Medulla oblongata (tissue), 1 donor: ENCODE results near the gene NPM3.
"Not testable (repeated sequence)": the region's sequence is repeated elsewhere in the genome, so short reads cannot be mapped to it uniquely, and the experiment has no call there.

Experiments used
- DNase-seq: peaks from one replicate; pipeline ENCODE4 v3.0.0-alpha.2; 2015; ENCODE audit errors: extremely low spot score

NPM3 gene

GRCh38 chr10:101807158-101807557, 23.9 kb upstream of the NPM3 start:
- no peak for DNase-seq

GRCh38 chr10:101803511-101803910, 20.3 kb upstream of the NPM3 start:
- no peak for DNase-seq

GRCh38 chr10:101797403-101798059, 14.3 kb upstream of the NPM3 start:
- no peak for DNase-seq

GRCh38 chr10:101793526-101793925, 10.3 kb upstream of the NPM3 start:
- DNase-seq: no peak

GRCh38 chr10:101789686-101790085, 6.4 kb upstream of the NPM3 start:
- DNase-seq: no peak

GRCh38 chr10:101789231-101789630, 6.0 kb upstream of the NPM3 start:
- not testable (repeated sequence) for DNase-seq

- no peak for DNase-seq
These were observed 2.6 kb upstream of the NPM3 start for GRCh38 chr10:101785801-101786200.

- no peak for DNase-seq
These were observed 1.3 kb upstream of the NPM3 start for GRCh38 chr10:101784558-101784957.

GRCh38 chr10:101783736-101784118, 481 bp upstream of the NPM3 start:
- DNase-seq: no peak

GRCh38 chr10:101781984-101782810, 1.0 kb downstream of the NPM3 start:
- DNase-seq: no peak

- no peak for DNase-seq
These were observed 1.6 kb downstream of the NPM3 start for GRCh38 chr10:101781655-101781983.

- DNase-seq: peak; percentile 76
These were observed 2.2 kb downstream of the NPM3 start for GRCh38 chr10:101780818-101781654.

- no peak for DNase-seq
These were observed 2.9 kb downstream of the NPM3 start for GRCh38 chr10:101780187-101780817.

- DNase-seq: peak; percentile 73
These were observed 3.6 kb downstream of the NPM3 start for GRCh38 chr10:101779544-101780186.

GRCh38 chr10:101778781-101779543, 4.3 kb downstream of the NPM3 start:
- DNase-seq: no peak

- DNase-seq: no peak
These were observed 5.0 kb downstream of the NPM3 start for GRCh38 chr10:101778151-101778780.

GRCh38 chr10:101777619-101778145, 5.6 kb downstream of the NPM3 start:
- DNase-seq: no peak

- no peak for DNase-seq
These were observed 7.0 kb downstream of the NPM3 start for GRCh38 chr10:101776161-101776817.
